RPMI7951 (cell line): Measurements from ENCODE around the gene NADSYN1. TPM values are rescaled to one million over a fixed set of nuclear protein-coding genes. Genes with fewer than 3 reads are reported as not detected.

Experiments used
- DNase-seq: peaks from one replicate; pipeline ENCODE4 v3.0.0-alpha.2; 2012; ENCODE audit warnings: low read depth
- total RNA-seq: library from RNA; depleted of rRNA; stranded (reverse); fragments of >200 nt; shearing (Covaris generic); gene quantifications from 2 replicates; pipeline ENCODE4 v1.2.3, GENCODE V29; 2014

NADSYN1 gene
- total RNA-seq, 1 experiment from 2014 or later = 36.9 TPM

DNA sequence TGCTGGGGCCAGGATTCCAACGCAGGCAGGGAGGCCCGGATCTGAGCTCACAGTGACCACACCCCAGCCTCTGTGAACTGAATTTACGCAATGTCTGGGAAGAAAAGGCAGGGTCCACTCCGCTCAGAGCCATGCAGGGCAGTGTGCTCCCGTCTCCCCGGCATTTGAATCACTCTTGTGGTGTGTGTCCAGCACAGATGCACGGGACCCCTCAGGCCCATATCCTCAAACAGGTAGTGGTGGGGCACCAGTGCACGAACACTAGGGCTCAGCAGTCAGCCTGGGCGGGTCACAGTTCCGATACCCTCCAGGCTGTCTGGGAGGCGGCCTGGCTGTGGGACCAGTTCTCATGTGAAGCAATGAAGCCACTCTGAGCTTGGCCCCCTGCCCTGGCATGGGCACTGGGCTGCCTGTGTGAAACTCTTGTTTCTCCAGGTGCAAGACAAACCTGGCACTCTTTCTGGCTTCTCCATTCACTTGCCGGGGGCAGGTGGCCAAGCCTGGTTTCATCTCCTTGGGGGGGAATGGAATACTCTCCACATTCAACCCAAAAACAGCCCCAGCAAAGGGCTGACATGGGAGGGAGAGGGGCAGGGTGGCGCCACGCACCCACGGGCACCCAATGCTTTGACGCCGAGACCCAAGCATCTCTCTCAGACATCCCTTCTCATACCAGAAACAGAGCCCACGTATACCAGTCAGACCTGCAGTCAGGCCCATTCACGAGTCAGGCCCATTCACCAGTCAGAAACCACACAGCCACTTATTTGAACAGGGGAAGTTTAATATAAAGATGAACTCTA, 19.2 kb upstream of the NADSYN1 start:
- no peak for DNase-seq

DNA sequence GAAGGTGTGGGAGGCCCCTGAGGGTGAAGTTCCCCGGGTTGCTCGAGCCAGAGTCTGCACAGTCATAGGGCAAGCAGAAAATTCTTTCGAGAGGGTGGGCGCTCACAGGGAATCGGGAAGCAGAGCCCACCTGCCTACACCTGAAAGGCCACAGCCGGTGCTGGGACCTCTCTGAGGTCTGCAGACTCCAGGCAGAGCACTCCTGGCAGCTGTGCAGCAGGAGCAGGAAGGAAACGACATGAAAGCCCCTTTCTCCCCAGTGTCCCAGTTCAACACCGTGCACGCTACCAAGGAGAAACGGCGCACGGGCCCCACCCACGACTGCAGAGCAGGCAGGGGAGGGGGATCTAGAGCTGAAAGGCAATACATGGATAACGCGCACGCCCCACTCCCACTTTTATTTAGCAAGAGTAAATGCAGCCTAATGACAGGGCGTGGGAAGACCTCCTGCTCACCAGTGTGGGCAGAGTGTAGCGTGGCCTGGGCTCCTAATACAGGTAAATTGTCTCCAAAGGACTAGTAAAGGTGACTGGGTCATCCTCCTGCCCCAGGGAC, 18.4 kb upstream of the NADSYN1 start:
- no peak for DNase-seq

- DNase-seq = no peak
These were observed 17.6 kb upstream of the NADSYN1 start for GRCh38 chr11:71435278-71435951.

DNA sequence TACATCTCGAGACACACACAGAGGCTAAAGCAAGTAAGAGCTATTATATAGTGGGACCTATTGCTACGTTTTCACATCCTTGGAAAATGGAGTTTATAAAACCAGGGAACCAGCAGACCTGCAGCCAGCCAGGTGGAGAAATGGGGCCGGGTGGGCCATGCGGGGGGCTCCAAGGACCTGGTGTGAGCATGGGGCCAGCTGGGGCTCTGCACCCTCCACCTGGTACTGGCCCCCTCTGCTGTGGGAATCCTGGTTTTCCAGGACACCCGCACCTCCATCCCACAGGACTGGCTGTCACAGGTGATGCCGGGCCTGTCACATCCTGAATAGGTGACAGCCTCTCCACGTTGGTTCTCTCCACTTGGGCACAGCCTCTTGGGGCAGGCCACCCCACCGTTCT, 16.1 kb upstream of the NADSYN1 start:
- DNase-seq = no peak

DNA sequence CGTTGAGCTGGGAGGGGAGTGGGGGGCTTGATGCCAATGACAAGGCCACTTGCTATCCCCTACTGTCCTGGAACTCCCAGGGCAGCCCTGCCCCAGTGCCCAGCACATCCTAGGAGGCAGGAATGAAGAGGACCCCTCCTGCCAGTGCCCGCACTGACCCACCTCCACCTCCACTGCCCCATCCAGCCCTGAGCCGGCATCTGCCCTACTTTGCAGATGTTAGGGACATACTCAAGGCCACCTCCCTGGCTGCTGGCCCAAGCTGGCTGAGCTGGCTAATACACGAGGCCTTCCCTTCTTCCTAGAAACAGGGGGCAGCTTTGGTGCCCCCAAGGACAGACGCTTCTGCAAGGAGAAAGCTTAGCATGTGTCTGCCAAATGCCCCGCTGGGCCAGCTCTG, 15.6 kb upstream of the NADSYN1 start:
- no peak for DNase-seq

DNA sequence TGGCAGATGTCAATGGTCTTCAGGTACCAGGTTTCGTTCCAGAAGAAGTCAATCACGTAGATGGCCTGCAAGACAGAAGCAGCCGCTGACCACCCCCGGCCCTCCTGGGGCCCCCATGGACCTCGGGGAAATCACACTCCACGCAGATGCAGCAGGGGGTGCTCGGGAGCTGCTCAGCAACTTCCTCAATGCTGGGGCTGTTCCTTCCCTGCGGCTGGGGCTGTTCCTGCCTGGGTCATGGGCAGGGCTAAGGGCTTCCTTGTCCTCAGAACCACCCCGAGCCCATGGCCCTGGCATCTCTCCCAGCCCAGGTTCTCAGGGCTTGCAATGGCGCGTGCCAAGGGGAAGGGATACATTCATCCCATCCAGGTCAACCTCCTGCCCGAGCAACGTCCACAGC, 15.1 kb upstream of the NADSYN1 start:
- DNase-seq = no peak

DNA sequence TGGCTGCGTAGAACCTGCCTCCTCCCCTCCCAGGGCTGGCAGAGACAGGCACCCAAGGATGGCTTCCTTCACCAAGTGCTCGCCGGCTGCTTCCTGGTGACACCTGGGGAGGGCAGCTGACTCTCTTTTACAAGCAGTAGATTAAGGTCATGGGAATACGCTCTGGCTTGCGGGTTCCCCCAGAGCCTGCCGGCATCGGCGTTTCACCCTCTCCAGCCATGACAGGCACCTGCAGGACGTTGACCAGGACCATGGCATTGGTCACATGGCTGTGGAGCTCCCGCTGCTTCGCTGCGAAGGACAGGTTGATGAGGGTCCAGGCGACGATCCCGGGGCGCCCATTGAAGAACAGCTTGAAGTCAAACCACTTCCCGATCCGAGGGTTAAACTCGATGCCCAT, 14.4 kb upstream of the NADSYN1 start:
- DNase-seq = no peak

DNA sequence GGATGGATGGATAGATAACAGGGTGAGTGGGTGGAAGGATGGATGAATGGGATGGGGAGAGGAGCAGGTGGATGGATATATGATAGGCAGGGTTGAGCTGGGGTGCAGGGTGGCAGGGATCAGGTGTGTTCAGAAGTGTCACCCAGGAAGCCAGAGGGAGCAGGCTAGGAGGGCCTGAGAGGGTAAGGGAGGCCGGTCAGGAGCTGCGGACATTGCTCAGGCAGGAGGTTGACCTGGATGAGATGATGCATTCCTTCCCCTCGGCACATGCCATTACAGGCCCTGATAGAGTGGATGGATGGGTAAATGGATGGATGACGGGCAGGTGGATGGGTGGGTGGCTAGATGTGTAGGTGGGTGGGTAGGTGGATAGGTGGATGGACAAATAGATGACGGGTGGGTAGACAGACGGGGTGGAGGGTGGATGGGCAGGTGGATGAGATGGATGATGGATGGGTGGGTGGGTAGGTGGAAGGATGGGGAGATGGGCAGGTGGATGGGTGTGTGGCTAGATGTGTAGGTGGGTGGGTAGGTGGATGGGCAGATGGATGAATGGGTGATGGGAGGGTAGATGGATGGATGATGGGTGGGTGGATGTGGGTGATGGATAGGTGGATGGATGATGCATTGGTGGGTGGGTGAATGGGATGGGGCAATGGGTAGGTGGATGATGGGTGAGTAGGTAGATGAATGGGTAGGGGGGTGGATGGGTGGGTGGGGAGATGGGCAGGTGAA, 12.8 kb upstream of the NADSYN1 start:
- DNase-seq = no peak

- no peak for DNase-seq
These were observed 11.8 kb upstream of the NADSYN1 start for GRCh38 chr11:71441251-71441650.

GRCh38 chr11:71442123-71442522, 10.9 kb upstream of the NADSYN1 start:
- no peak for DNase-seq

DNA sequence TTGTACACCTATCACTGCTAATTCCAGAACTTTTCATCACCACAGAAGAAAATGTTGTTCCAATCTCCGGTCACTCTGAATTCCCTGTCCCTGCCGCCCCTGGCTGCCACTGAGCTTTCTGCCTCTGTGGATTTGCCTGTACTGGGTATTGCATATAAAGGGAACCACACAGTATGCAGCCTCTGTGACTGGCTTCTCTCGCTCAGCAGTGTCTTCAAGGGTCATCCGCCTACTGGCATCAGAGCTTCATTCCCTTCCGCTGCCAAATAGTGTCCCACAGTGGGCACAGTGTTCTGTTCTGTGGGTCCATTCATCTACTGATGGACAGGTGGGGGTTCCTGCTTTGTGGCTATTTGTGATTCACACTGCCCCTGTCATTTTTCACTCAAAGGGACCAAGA, 10.1 kb upstream of the NADSYN1 start:
- DNase-seq = no peak

- no peak for DNase-seq
These were observed 9.1 kb upstream of the NADSYN1 start for GRCh38 chr11:71443736-71444445.

DNA sequence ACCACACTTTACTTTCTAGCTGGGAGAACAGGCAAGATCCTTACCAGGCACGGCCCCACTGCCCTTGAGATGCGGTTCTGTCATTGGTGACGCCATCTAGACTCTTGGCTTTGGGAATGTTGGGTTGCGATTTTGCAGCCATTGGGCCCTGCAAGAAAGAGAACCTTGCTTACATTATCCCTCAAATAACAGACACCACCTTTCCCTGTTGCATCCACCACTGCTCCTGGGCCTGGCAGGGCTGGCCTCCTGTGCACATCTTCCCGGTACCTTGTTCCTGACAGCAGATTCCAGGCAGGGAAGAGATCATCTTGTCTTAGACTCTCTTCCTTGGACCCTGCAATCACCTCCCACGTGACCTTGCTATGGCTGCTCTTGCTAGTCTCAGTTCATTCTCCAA, 8.2 kb upstream of the NADSYN1 start:
- no peak for DNase-seq

DNA sequence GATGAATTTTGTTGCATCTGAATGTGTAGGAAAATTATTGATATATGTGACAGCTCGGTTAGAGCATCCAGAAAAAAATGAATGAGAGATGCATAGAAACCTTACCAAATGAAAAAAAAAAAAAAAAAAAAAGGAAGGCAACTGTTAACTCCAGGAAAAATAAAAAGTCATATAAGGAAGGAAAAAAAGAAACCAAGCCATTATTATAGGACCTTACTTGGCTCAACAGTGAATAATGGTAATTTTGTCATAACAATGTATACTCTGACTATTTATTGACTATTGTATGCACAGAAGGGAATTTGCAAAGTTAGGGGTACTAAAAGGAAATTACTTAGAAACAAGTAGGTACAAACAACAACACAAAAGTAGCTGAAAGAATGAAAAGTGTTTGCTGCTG, 6.9 kb upstream of the NADSYN1 start:
- DNase-seq = no peak

GRCh38 chr11:71446942-71447688, 5.9 kb upstream of the NADSYN1 start:
- peak; percentile 36 for DNase-seq

DNA sequence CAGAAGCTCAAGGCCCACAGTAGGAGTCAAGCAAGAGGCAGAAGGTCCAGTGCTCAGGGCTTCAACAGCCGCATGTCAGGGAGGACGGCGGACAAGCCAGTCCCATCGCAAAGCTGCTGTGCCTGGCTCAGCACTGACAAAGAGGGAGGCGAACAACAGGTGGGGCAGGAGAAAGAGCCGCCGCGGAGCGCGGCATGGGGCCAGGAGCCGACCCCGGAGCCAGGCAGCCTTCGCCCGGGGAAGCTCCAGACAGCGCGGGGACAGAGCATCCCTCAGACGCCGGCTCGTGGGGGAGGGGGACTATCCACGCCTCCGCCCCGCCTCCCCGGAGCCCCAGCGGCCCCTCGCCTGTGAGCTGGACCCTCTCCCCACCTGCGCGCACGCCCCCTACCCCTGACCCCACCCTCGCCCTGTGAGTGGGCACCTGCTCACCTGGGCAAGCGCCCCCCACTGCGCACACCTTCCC, 5.2 kb upstream of the NADSYN1 start:
- DNase-seq = peak; percentile 17

DNA sequence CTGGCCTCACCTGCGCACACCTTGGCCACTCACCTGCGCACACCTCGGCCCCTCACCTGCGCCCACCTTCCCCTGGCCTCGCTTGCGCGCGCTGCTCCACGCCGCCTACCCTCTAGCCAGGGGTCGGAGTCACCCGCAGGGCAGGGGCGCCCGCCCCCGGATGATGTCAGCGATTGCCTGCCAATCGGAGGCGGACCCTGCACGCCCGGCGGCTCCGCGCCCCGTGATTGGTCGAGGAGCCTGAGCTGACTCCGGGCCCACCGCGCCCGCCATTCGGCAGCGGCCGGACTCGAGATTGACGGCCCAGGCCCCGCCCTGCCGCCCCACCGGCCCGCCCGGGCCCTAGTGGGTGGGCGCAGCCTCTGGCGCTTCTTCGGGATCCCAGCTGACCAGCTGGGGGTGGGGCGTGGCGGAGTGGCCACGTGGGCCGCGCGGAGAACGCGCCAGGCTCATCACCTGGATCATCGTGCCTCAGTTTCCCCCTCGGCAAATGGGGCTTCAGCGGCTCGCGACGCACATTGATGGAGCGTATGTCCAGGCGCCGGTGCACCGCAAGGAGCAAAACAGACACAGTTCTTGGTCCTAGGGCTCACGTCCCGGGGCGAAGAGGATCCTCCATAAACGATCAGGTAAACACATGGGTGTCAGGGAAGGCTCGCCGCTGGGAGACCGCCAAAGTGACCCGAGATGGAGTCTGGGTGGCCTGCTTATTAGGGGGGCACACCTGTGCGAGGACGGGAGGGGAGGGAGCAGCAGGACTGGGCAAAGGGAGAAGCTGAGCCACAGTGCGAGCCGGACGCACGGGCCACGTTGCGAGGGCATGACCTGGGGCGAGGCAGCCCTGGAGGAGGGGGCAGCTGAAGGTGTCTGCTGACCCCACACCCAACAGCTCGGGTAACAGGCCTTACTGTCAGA, 4.5 kb upstream of the NADSYN1 start, which contains the start of gene DHCR7:
DHCR7 (minus strand) TSS at position 137 of the 915 bp plus-strand sequence. CDS start 3,441 bp downstream, outside the sequence.
- DNase-seq = peak; percentile 88

GRCh38 chr11:71449596-71449995, 3.4 kb upstream of the NADSYN1 start:
- DNase-seq = no peak

- DNase-seq = no peak
These were observed 2.5 kb upstream of the NADSYN1 start for GRCh38 chr11:71450507-71450906.

DNA sequence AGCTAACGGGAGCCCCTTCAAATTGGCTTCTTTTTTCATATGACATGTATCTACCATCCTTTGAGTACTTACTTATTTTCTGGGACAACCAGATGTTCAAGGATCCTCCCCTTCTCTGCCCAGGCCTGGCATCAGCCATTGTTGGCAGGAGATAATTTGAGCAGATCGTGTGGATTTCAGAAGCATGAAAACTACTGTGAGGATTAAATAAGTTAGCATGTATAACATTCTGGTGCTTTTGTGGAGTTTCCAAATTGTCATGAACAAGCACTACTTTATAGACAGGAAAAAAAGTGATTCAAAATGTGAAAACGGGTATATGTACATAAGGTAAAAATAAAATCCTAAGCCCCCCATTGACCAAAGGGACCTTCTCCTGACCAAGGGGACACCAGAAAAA, 2.1 kb upstream of the NADSYN1 start:
- no peak for DNase-seq
